ENCODE results near the gene TUFT1. TPM values are rescaled to one million over a fixed set of nuclear protein-coding genes. Genes with fewer than 3 reads are reported as not detected.

TUFT1 gene
- total RNA-seq, 1 experiment from 2014 or later = 7.9 TPM

GRCh38 chr1:151502035-151502700 is 37.9 kb upstream of the TUFT1 start:
- POLR2A ChIA-PET = interaction anchor here (0.7 kb wide), 1 partner anchor 17 kb away, joined by 4 read pairs; no protein-coding TSS in a partner anchor
- H3K4me1 Mint-ChIP-seq = no peaks in the 10 kb centered on the region
- no peaks in the 10 kb centered on the region for H3K9me3 Mint-ChIP-seq
- no peaks in the 10 kb centered on the region for H3K36me3 Mint-ChIP-seq
- ATAC-seq = no peak
- H3K4me3 Mint-ChIP-seq = no peak overlapping the region
- no peak overlapping the region; the same call in 1 of the 2 replicates for H3K27ac Mint-ChIP-seq
- no peaks in the 10 kb centered on the region for H3K27me3 Mint-ChIP-seq (ENCODE audit: low read depth)
- TF ChIP-seq ZNF512 (CRISPR knock-in tag; IDR thresholded peaks at IDR 0.05; ENCODE audit: borderline replicate concordance) (no peak), ZMAT4 (CRISPR knock-in tag; IDR thresholded peaks at IDR 0.05) (no peak), TCF7 (CRISPR knock-in tag; IDR thresholded peaks at IDR 0.05; ENCODE audit: low read depth) (no peak), AR (CRISPR knock-in tag; IDR thresholded peaks at IDR 0.05) (no peak)
- no peak for DNase-seq (ENCODE audit: low spot score)
- CTCF ChIA-PET = interaction anchor here (1.0 to 1.5 kb wide), 2 partner anchors 17 to 92 kb away, joined by 4 to 5 read pairs; no protein-coding TSS in a partner anchor

GRCh38 chr1:151502859-151503780 is 37.0 kb upstream of the TUFT1 start:
- DNase-seq (ENCODE audit: low spot score) (no peak), ATAC-seq (no peak)
- Mint-ChIP-seq H3K4me3 (no peak overlapping the region), H3K27me3 (ENCODE audit: low read depth) (no peaks in the 10 kb centered on the region), H3K9me3 (no peaks in the 10 kb centered on the region), H3K36me3 (no peaks in the 10 kb centered on the region), H3K4me1 (no peaks in the 10 kb centered on the region), H3K27ac (peak overlapping the region; percentile 69)
- TF ChIP-seq E2F5 (CRISPR knock-in tag; IDR thresholded peaks at IDR 0.05) = no peak
- ChIA-PET CTCF (interaction anchor here (0.6 to 1.8 kb wide), 3 partner anchors 18 to 403 kb away, joined by 4 to 7 read pairs (median 5); no protein-coding TSS in a partner anchor), POLR2A (no interaction called here)

- DNase-seq (ENCODE audit: low spot score) = no peak
- no peak for TF ChIP-seq TCF7 (CRISPR knock-in tag; IDR thresholded peaks at IDR 0.05; ENCODE audit: low read depth)
- TF ChIP-seq PRDM15 (CRISPR knock-in tag; IDR thresholded peaks at IDR 0.05) = no peak
- TF ChIP-seq ZNF532 (CRISPR knock-in tag; IDR thresholded peaks at IDR 0.05; ENCODE audit: borderline replicate concordance) = no peak
- TF ChIP-seq SMAD4 (CRISPR knock-in tag; IDR thresholded peaks at IDR 0.05) = no peak
- no peak for TF ChIP-seq ATF1 (CRISPR knock-in tag; IDR thresholded peaks at IDR 0.05)
- no peak for TF ChIP-seq TP53 (CRISPR knock-in tag; IDR thresholded peaks at IDR 0.05)
- TF ChIP-seq FOXJ3 (CRISPR knock-in tag; IDR thresholded peaks at IDR 0.05; ENCODE audit: borderline replicate concordance) = no peak
Observed at GRCh38 chr1:151504252-151504651, 35.9 kb upstream of the TUFT1 start.

More at GRCh38 chr1:151504252-151504651, 35.9 kb upstream of the TUFT1 start:
- Mint-ChIP-seq H3K9me3 (no peaks in the 10 kb centered on the region), H3K27ac (no peak overlapping the region; the same call in 1 of the 2 replicates), H3K4me3 (no peak overlapping the region), H3K36me3 (no peaks in the 10 kb centered on the region), H3K27me3 (ENCODE audit: low read depth) (no peaks in the 10 kb centered on the region), H3K4me1 (peaks cover under 1% of the 10 kb centered on the region; the same call in 1 of the 2 replicates)
- ChIA-PET POLR2A (no interaction called here), CTCF (interaction anchor here (1.8 kb wide), 1 partner anchor 19 kb away, joined by 7 read pairs; no protein-coding TSS in a partner anchor)
- no peak for ATAC-seq

All from WTC11 (cell line).